HCT116 (cell line): ENCODE data around the gene SOX1. TPM values are rescaled to one million over a fixed set of nuclear protein-coding genes. Genes with fewer than 3 reads are reported as not detected.

Source experiments
- ATAC-seq: fragments of 200-7000 bp; cut with Tn5 transposase; 2 replicates; pipeline ENCODE4 v1.9.1; 2020; ENCODE audit warnings: mild to moderate bottlenecking, moderate library complexity
- BruUV-seq: library from RNA; stranded (reverse); fragments of 400-500 nt; replicated peaks from 2 replicates; lab custom pipeline; 2021; lab: Mats Ljungman, UMichigan
- CTCF ChIA-PET: fragments of 300-600 bp; sonication (Branson Sonifier 250); formaldehyde crosslinking; loops from one replicate; lab custom pipeline; 2021; ENCODE audit warnings: antibody characterized with exemption; lab: Charles Lee
- POLR2A ChIA-PET: fragments of 300-600, 350-600 bp; sonication (Branson Sonifier 250); formaldehyde crosslinking; loops from one replicate; lab custom pipeline; 2021; ENCODE audit warnings: antibody characterized with exemption; lab: Charles Lee
- RAD21 ChIA-PET, 2 experiments: fragments of 300-600 bp; sonication (Branson Sonifier 250); formaldehyde crosslinking; loops; one replicate each; lab custom pipeline; 2023; ENCODE audit warnings: low total read pairs in 2 of 2; ENCODE audit not compliant: uncharacterized antibody in 2 of 2, unreplicated experiment in 2 of 2, low non-redundant PET in 1 of 2; lab: Charles Lee
- DNase-seq: peaks from one replicate; pipeline ENCODE4 v3.0.0-alpha.2; 2010; ENCODE audit warnings: low read depth, low spot score
- H2AFZ ChIP-seq: fragments of 200-600 bp; shearing (Covaris generic), sonication (generic); 2 replicates; pipeline ENCODE4 v1.6.1; 2017; ENCODE audit warnings: low read depth, mixed run types, mixed read lengths, antibody characterized with exemption, low read length; ENCODE audit not compliant: poor library complexity, severe bottlenecking
- H3K27ac ChIP-seq: 2 replicates; pipeline ENCODE4 v1.5.1; 2012; ENCODE audit warnings: low read depth, low read length
- H3K27me3 ChIP-seq: fragments of 200-600 bp; sonication (generic); 2 replicates; pipeline ENCODE4 v1.6.1; 2016; ENCODE audit warnings: mixed run types, low read length, mixed read lengths; ENCODE audit not compliant: insufficient read depth
- H3K36me3 ChIP-seq, 2 experiments: fragments of 200-500 bp in 1 of 2; fragments of 200-600 bp in 1 of 2; sonication (Bioruptor generic) in 1 of 2; sonication (generic) in 1 of 2; 2 replicates each; pipeline versions ENCODE4 v1.5.1 to v1.6.1; 2014 to 2016; ENCODE audit warnings: low read length in 2 of 2, inconsistent platforms in 1 of 2, mixed read lengths in 1 of 2, mixed run types in 1 of 2; ENCODE audit not compliant: insufficient read depth in 2 of 2, control insufficient read depth in 1 of 2
- H3K4me1 ChIP-seq, 2 experiments: fragments of 200-600 bp in 1 of 2; sonication (generic) in 1 of 2; 2 replicates each; pipeline versions ENCODE4 v1.5.1 to v1.6.1; 2012 to 2017; ENCODE audit warnings: low read length in 2 of 2, inconsistent platforms in 1 of 2, mild to moderate bottlenecking in 1 of 2, mixed read lengths in 1 of 2, mixed run types in 1 of 2, moderate library complexity in 1 of 2; ENCODE audit not compliant: insufficient read depth in 2 of 2, control insufficient read depth in 1 of 2
- H3K4me2 ChIP-seq: fragments of 200-600 bp; sonication (generic); 2 replicates; pipeline ENCODE4 v1.6.1; 2017; ENCODE audit warnings: mixed run types, low read length, mixed read lengths
- H3K4me3 ChIP-seq, 2 experiments: fragments of 200-600 bp in 1 of 2; sonication (generic) in 1 of 2; replicated peaks in 1 of 2; 2 replicates each; pipeline ENCODE4 v1.5.1; 2011 to 2016; ENCODE audit warnings: low read length in 2 of 2, control low read depth in 1 of 2, low read depth in 1 of 2, mild to moderate bottlenecking in 1 of 2, mixed read lengths in 1 of 2, mixed run types in 1 of 2
- H3K79me2 ChIP-seq: fragments of 200-600 bp; sonication (generic); 2 replicates; pipeline ENCODE4 v1.6.1; 2017; ENCODE audit warnings: mild to moderate bottlenecking, mixed run types, low read length, moderate library complexity, mixed read lengths; ENCODE audit not compliant: insufficient read depth
- H3K9ac ChIP-seq: fragments of 200-600 bp; sonication (generic); 2 replicates; pipeline ENCODE4 v1.6.1; 2016; ENCODE audit warnings: low read length, mixed read lengths
- H3K9me2 ChIP-seq: fragments of 200-600 bp; sonication (generic), shearing (Covaris generic); 2 replicates; pipeline ENCODE4 v1.6.1; 2017; ENCODE audit warnings: mixed run types, mild to moderate bottlenecking, moderate library complexity; ENCODE audit not compliant: insufficient read depth
- H3K9me3 ChIP-seq, 2 experiments: fragments of 200-500 bp in 1 of 2; fragments of 200-600 bp in 1 of 2; sonication (Bioruptor generic) in 1 of 2; sonication (generic) in 1 of 2; 2 replicates each; pipeline ENCODE4 v1.6.1; 2014 to 2017; ENCODE audit warnings: low read length in 2 of 2, mixed read lengths in 2 of 2, inconsistent platforms in 1 of 2, low read depth in 1 of 2, mild to moderate bottlenecking in 1 of 2, mixed run types in 1 of 2, moderate library complexity in 1 of 2; ENCODE audit not compliant: control insufficient read depth in 1 of 2, insufficient read depth in 1 of 2
- H4K20me1 ChIP-seq: fragments of 200-600 bp; sonication (generic), shearing (Covaris generic); 2 replicates; pipeline ENCODE4 v1.6.1; 2017; ENCODE audit warnings: mixed run types, mild to moderate bottlenecking, moderate library complexity; ENCODE audit not compliant: insufficient read depth
- CEBPB ChIP-seq: IDR thresholded peaks from 2 replicates; pipeline ENCODE4 v1.6.1; 2012; ENCODE audit warnings: low read depth
- ELF1 ChIP-seq: IDR thresholded peaks from 2 replicates; pipeline ENCODE4 v1.6.1; 2012; ENCODE audit warnings: low read depth, borderline replicate concordance
- JUND ChIP-seq: IDR thresholded peaks from 2 replicates; pipeline ENCODE4 v1.6.1; 2012
- POLR2A ChIP-seq: IDR thresholded peaks from 2 replicates; pipeline ENCODE4 v1.7.0; 2011; ENCODE audit warnings: borderline replicate concordance; ENCODE audit not compliant: insufficient read depth, insufficient read length; ENCODE audit errors: extremely low read depth
- RAD21 ChIP-seq: IDR thresholded peaks from 2 replicates; pipeline ENCODE4 v1.6.1; 2012; ENCODE audit warnings: low read depth, mild to moderate bottlenecking
- SP1 ChIP-seq: IDR thresholded peaks from 2 replicates; pipeline ENCODE4 v1.6.1; 2012; ENCODE audit warnings: low read depth
- YY1 ChIP-seq: IDR thresholded peaks from 2 replicates; pipeline ENCODE4 v1.6.1; 2011; ENCODE audit warnings: low read length, low read depth, moderate library complexity, mild to moderate bottlenecking; ENCODE audit not compliant: insufficient replicate concordance; ENCODE audit errors: extremely low read depth
- ZBTB33 ChIP-seq: IDR thresholded peaks from 2 replicates; pipeline ENCODE4 v1.6.1; 2011; ENCODE audit warnings: mild to moderate bottlenecking, low read length, moderate library complexity; ENCODE audit not compliant: insufficient replicate concordance; ENCODE audit errors: extremely low read depth
- ZNF274 ChIP-seq: fragments of 200-500 bp; sonication (Bioruptor generic); IDR thresholded peaks from 2 replicates; pipeline ENCODE4 v1.6.1; 2014; ENCODE audit warnings: mild to moderate bottlenecking, low read depth, low read length, inconsistent platforms
- intact Hi-C: fragments of 100-400 bp; cut with micrococcal nuclease; formaldehyde crosslinking; loops from 2 replicates; pipeline ENCODE4 v1.10.0; 2022
- total RNA-seq: library from RNA; stranded (reverse); gene quantifications from one replicate; pipeline ENCODE4 v1.2.1, GENCODE V29; 2021; ENCODE audit not compliant: unreplicated experiment
- TF ChIP-seq, protein P1 (sequence below): IDR thresholded peaks from 2 replicates; pipeline ENCODE4 v1.6.1; 2012
- TF ChIP-seq, protein P2 (sequence below): IDR thresholded peaks from 2 replicates; pipeline ENCODE4 v1.6.1; 2012

SOX1 gene
- total RNA-seq, 1 experiment from 2014 or later: not detected

DNA sequence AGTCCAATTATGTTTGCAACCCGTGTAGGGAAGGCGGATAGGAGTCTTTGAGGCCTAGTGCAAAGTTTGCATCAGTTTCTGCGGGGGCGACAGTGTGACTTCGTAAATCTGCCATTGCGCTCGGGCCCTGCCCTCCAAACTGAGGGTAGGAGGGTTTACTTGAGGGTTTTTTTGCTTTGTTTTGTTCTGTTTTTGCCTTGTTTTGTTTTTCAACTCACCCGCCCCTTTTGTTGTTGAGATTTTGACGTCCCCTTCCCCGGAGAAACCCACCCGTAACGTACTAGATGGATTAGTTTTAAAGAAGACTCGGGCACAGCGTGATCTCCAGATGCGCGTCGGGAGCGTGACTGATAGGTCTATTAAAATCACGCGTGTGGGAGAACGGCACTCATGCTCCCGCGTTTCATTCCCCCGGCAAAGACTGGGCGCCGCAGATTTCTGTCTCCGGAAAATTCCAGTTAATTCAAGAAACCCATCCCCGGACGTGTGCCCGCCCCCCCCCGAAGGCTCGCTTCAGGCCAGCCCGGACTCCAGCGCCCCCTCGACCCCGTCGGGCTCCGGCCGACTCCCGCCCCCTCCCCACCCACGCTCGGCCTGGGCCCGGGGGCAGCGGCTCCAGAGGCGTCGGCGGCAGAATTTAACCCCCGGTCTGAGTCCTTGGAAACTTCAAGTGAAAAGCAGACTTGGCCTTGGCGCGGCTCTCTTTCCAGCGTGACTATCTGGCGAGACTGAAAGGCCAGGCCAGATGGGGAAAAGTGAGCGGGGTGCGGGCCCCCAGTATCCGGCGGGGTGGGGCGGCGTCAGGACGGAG is 5.0 kb downstream of the SOX1 start:
- POLR2A ChIA-PET: no interaction called here
- no peaks in the 10 kb centered on the region for H4K20me1 ChIP-seq
- CTCF ChIA-PET: no interaction called here
- no peaks in the 10 kb centered on the region for H3K36me3 ChIP-seq
- RAD21 ChIA-PET: no interaction called here
- TF ChIP-seq YY1: no peak
- no peak for TF ChIP-seq CEBPB
- TF ChIP-seq POLR2A: no peak
- no peak for TF ChIP-seq SP1
- TF ChIP-seq, protein P1, sequence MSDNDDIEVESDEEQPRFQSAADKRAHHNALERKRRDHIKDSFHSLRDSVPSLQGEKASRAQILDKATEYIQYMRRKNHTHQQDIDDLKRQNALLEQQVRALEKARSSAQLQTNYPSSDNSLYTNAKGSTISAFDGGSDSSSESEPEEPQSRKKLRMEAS: no peak
- no peak for TF ChIP-seq ZBTB33
- TF ChIP-seq, protein P2, sequence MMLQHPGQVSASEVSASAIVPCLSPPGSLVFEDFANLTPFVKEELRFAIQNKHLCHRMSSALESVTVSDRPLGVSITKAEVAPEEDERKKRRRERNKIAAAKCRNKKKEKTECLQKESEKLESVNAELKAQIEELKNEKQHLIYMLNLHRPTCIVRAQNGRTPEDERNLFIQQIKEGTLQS: no peak
- TF ChIP-seq JUND: no peak
- no peak for TF ChIP-seq RAD21
- TF ChIP-seq ZNF274: no peak
- no peak for TF ChIP-seq ELF1
- DNase-seq (no peak), ATAC-seq (no peak)
- no peak overlapping the region for H2AFZ ChIP-seq
- no peaks in the 10 kb centered on the region for H3K9me3 ChIP-seq
- H3K27me3 ChIP-seq: no peaks in the 10 kb centered on the region
- no TSS peak for BruUV-seq
- intact Hi-C loops: no loop called here
- H3K4me1 ChIP-seq: no peaks in the 10 kb centered on the region
- no peak overlapping the region for H3K4me3 ChIP-seq
- no peaks in the 10 kb centered on the region for H3K79me2 ChIP-seq
- H3K27ac ChIP-seq: no peak overlapping the region
- no peaks in the 10 kb centered on the region for H3K9me2 ChIP-seq
- H3K9ac ChIP-seq: no peak overlapping the region
- H3K4me2 ChIP-seq: no peak overlapping the region
